Smooth muscle cell (in vitro differentiated cells): ENCODE data around the gene HLF. TPM values are rescaled to one million over a fixed set of nuclear protein-coding genes. Genes with fewer than 3 reads are reported as not detected.

ENCODE experiments used
- DNase-seq: peaks from one replicate; lab custom pipeline; 2025; ENCODE audit not compliant: unreplicated experiment; lab: John Stamatoyannopoulos, UW
- H2AFZ ChIP-seq: fragments of 200-600 bp; sonication (generic); 2 replicates; pipeline ENCODE4 v1.6.0; 2016; ENCODE audit warnings: antibody characterized with exemption, low read depth, mild to moderate bottlenecking
- H3F3A ChIP-seq: fragments of 200-600 bp; sonication (generic); 2 replicates; pipeline ENCODE4 v1.6.0; 2017; ENCODE audit warnings: antibody characterized with exemption, low read depth
- H3K27ac ChIP-seq: fragments of 200-600 bp; sonication (generic); 2 replicates; pipeline ENCODE4 v1.5.1; 2016; ENCODE audit warnings: low read depth, mild to moderate bottlenecking
- H3K27me3 ChIP-seq: fragments of 200-600 bp; sonication (generic); 2 replicates; pipeline ENCODE4 v1.6.1; 2016; ENCODE audit warnings: low read depth, mild to moderate bottlenecking
- H3K36me3 ChIP-seq: fragments of 200-600 bp; sonication (generic); 2 replicates; pipeline ENCODE4 v1.5.1; 2016; ENCODE audit warnings: low read depth
- H3K4me1 ChIP-seq: fragments of 200-600 bp; sonication (generic); 2 replicates; pipeline ENCODE4 v1.5.1; 2016; ENCODE audit warnings: low read depth
- H3K4me2 ChIP-seq: fragments of 200-600 bp; sonication (generic); 2 replicates; pipeline ENCODE4 v1.6.0; 2016; ENCODE audit warnings: mild to moderate bottlenecking
- H3K4me3 ChIP-seq: fragments of 200-600 bp; sonication (generic); 2 replicates; pipeline ENCODE4 v1.5.1; 2016; ENCODE audit warnings: mild to moderate bottlenecking
- H3K79me2 ChIP-seq: fragments of 200-600 bp; sonication (generic); 2 replicates; pipeline ENCODE4 v1.6.0; 2016; ENCODE audit warnings: low read depth, mild to moderate bottlenecking
- H3K9ac ChIP-seq: fragments of 200-600 bp; sonication (generic); 2 replicates; pipeline ENCODE4 v1.6.0; 2016; ENCODE audit warnings: low read depth
- H3K9me3 ChIP-seq: fragments of 200-600 bp; sonication (generic); replicated peaks from 2 replicates; pipeline ENCODE4 v1.5.1; 2016; ENCODE audit warnings: low read depth
- H4K20me1 ChIP-seq: fragments of 200-600 bp; sonication (generic); 2 replicates; pipeline ENCODE4 v1.6.0; 2016; ENCODE audit warnings: low read depth
- CTCF ChIP-seq: fragments of 200-600 bp; sonication (generic); IDR thresholded peaks from 2 replicates; pipeline ENCODE4 v1.5.1; 2017; ENCODE audit warnings: borderline replicate concordance, mild to moderate bottlenecking, antibody characterized with exemption; ENCODE audit not compliant: insufficient read depth, poor library complexity, severe bottlenecking
- WGBS: methylation state at CpG from one replicate; pipeline ENCODE4 v1.1.7; 2016; ENCODE audit warnings: low lambda C conversion rate; 5-methylcytosine and 5-hydroxymethylcytosine counted together
- polyA plus RNA-seq: library from polyadenylated mRNA; unstranded; fragments of >200 nt; fragmentation: Nextera tagmentation; extraction: Ambion mirVana; gene quantifications from 2 replicates; pipeline ENCODE4 v1.2.1, GENCODE V29; 2016
- total RNA-seq: library from RNA; depleted of rRNA; stranded (reverse); fragments of >200 nt; gene quantifications from 2 replicates; pipeline ENCODE4 v1.2.3, GENCODE V29; 2014

The HLF gene
- total and polyA plus RNA-seq, 2 experiments from 2014 or later, result 0.19 TPM; not detected in 1

GRCh38 chr17:55321427-55322060 is 56.8 kb downstream of the HLF start:
- no peaks in the 10 kb centered on the region for H3K79me2 ChIP-seq
- no peak for TF ChIP-seq CTCF
- no peak for DNase-seq
- WGBS, result 75% methylated on average over 6 of the region's 6 CpGs
- H4K20me1 ChIP-seq, result no peaks in the 10 kb centered on the region
- no peak overlapping the region for H3K4me3 ChIP-seq
- no peak overlapping the region for H2AFZ ChIP-seq
- H3K9ac ChIP-seq, result no peak overlapping the region
- H3K4me1 ChIP-seq, result no peaks in the 10 kb centered on the region
- no peaks in the 10 kb centered on the region for H3K27me3 ChIP-seq
- no peaks in the 10 kb centered on the region for H3K36me3 ChIP-seq
- no peaks in the 10 kb centered on the region for H3K9me3 ChIP-seq
- H3F3A ChIP-seq, result no peaks in the 10 kb centered on the region
- peak overlapping the region; percentile 0 for H3K27ac ChIP-seq
- peak overlapping the region; percentile 51 for H3K4me2 ChIP-seq

GRCh38 chr17:55322453-55322985 is 57.8 kb downstream of the HLF start:
- 77% methylated on average over 11 of the region's 11 CpGs for WGBS
- Histone ChIP-seq H3K9me3 (no peaks in the 10 kb centered on the region), H2AFZ (no peak overlapping the region), H3K4me2 (no peak overlapping the region), H3K4me1 (no peaks in the 10 kb centered on the region), H3K79me2 (no peaks in the 10 kb centered on the region), H3F3A (no peaks in the 10 kb centered on the region), H3K36me3 (no peaks in the 10 kb centered on the region), H3K27me3 (no peaks in the 10 kb centered on the region), H3K9ac (no peak overlapping the region), H4K20me1 (no peaks in the 10 kb centered on the region), H3K27ac (peak overlapping the region; percentile 0), H3K4me3 (no peak overlapping the region)
- no peak for TF ChIP-seq CTCF
- DNase-seq, result no peak

GRCh38 chr17:55323518-55324295 is 58.9 kb downstream of the HLF start:
- Histone ChIP-seq H3K36me3 (no peaks in the 10 kb centered on the region), H3K4me3 (no peak overlapping the region), H3K9me3 (no peaks in the 10 kb centered on the region), H4K20me1 (no peaks in the 10 kb centered on the region), H2AFZ (no peak overlapping the region), H3K9ac (no peak overlapping the region), H3K4me2 (no peak overlapping the region), H3K27ac (no peak overlapping the region), H3K79me2 (no peaks in the 10 kb centered on the region), H3F3A (no peaks in the 10 kb centered on the region), H3K4me1 (no peaks in the 10 kb centered on the region), H3K27me3 (no peaks in the 10 kb centered on the region)
- DNase-seq, result no peak
- WGBS, result 95% methylated on average over 7 of the region's 7 CpGs
- no peak for TF ChIP-seq CTCF
